K562 (cell line): ENCODE data around the gene IP6K1. TPM values are rescaled to one million over a fixed set of nuclear protein-coding genes. Genes with fewer than 3 reads are reported as not detected.

ENCODE experiments used
- ATAC-seq: fragments of 200-7000 bp; cut with Tn5 transposase; 3 replicates; pipeline ENCODE4 v1.9.1; 2020; ENCODE audit warnings: moderate library complexity
- BruUV-seq: library from RNA; stranded (reverse); fragments of 400-500 nt; replicated peaks from 2 replicates; lab custom pipeline; 2021; lab: Mats Ljungman, UMichigan
- CTCF ChIA-PET: fragments of 300-600 bp; formaldehyde crosslinking; extraction: SDS; loops from one replicate; lab custom pipeline; 2021; ENCODE audit warnings: low intra/inter-chr PET ratio; lab: Yijun Ruan, JAX
- POLR2A ChIA-PET: fragments of 300-600, 350-650 bp; sonication (Branson Sonifier 250); formaldehyde crosslinking; extraction: SDS; loops from one replicate; lab custom pipeline; 2021; ENCODE audit warnings: antibody characterized with exemption, inconsistent platforms; lab: Yijun Ruan, JAX
- DNase-seq, 4 experiments: peaks; one replicate each; pipeline versions ENCODE4 v3.0.0 to v3.0.0-alpha.2; 2011 to 2018; ENCODE audit warnings: low spot score in 3 of 4, mixed read lengths in 3 of 4; ENCODE audit errors: extremely low read depth in 1 of 4
- FAIRE-seq: peaks from 2 replicates; lab custom pipeline; 2011; peaks lifted over from hg19 to GRCh38; lab: Jason Lieb, UNC
- H2AFZ ChIP-seq: 2 replicates; pipeline ENCODE4 v1.6.0; 2011; ENCODE audit warnings: low read depth, low read length, control low read depth, inconsistent platforms
- H3K27ac ChIP-seq: fragments of 200-600 bp; 3 replicates; pipeline ENCODE4 v1.8.0; 2011; ENCODE audit warnings: low read depth, mild to moderate bottlenecking, control low read depth, inconsistent platforms, low read length, moderate library complexity, mixed read lengths; ENCODE audit errors: extremely low read depth
- H3K27me3 ChIP-seq, 2 experiments: fragments of 300-600 bp in 1 of 2; 2 replicates in 1 of 2; 3 replicates in 1 of 2; pipeline versions ENCODE4 v1.6.0 to v1.8.0; 2011; ENCODE audit warnings: inconsistent platforms in 2 of 2, low read length in 2 of 2, mild to moderate bottlenecking in 1 of 2, mixed read lengths in 1 of 2, moderate library complexity in 1 of 2; ENCODE audit not compliant: control insufficient read depth in 2 of 2, insufficient read depth in 2 of 2
- H3K36me3 ChIP-seq: fragments of 300-600 bp; 3 replicates; pipeline ENCODE4 v1.8.0; 2011; ENCODE audit warnings: mild to moderate bottlenecking, low read length, inconsistent platforms; ENCODE audit not compliant: control insufficient read depth, insufficient read depth
- H3K4me1 ChIP-seq, 2 experiments: fragments of 200-600 bp in 1 of 2; replicated peaks in 1 of 2; 2 replicates in 1 of 2; 3 replicates in 1 of 2; pipeline versions ENCODE4 v1.5.1 to v1.8.0; 2011; ENCODE audit warnings: inconsistent platforms in 2 of 2, low read length in 2 of 2, mild to moderate bottlenecking in 1 of 2, mixed read lengths in 1 of 2, moderate library complexity in 1 of 2; ENCODE audit not compliant: control insufficient read depth in 2 of 2, insufficient read depth in 2 of 2
- H3K4me2 ChIP-seq: 2 replicates; pipeline ENCODE4 v1.6.1; 2011; ENCODE audit warnings: low read length, control low read depth, inconsistent platforms, mixed read lengths; ENCODE audit not compliant: insufficient read depth
- H3K4me3 ChIP-seq: fragments of 200-600 bp; sonication (generic), shearing (Covaris generic); 2 replicates; pipeline ENCODE4 v1.5.1; 2016; ENCODE audit warnings: control low read depth, inconsistent platforms
- H3K79me2 ChIP-seq: fragments of 200-600 bp; 3 replicates; pipeline ENCODE4 v1.8.0; 2011; ENCODE audit warnings: low read length, inconsistent platforms; ENCODE audit not compliant: control insufficient read depth, insufficient read depth
- H3K9ac ChIP-seq, 2 experiments: 2 replicates each; pipeline versions ENCODE4 v1.6.0 to v1.6.1; 2011; ENCODE audit warnings: low read depth in 2 of 2, low read length in 2 of 2, control low read depth in 1 of 2, inconsistent platforms in 1 of 2, mild to moderate bottlenecking in 1 of 2, mixed read lengths in 1 of 2; ENCODE audit not compliant: insufficient read depth in 1 of 2
- H3K9me1 ChIP-seq: one replicate; pipeline ENCODE4 v1.6.0; 2011; ENCODE audit warnings: inconsistent platforms, mild to moderate bottlenecking, low read length, moderate library complexity; ENCODE audit not compliant: control insufficient read depth, insufficient read depth
- H3K9me3 ChIP-seq: replicated peaks from 2 replicates; pipeline ENCODE4 v1.5.1; 2011; ENCODE audit warnings: low read depth, low read length, inconsistent platforms; ENCODE audit not compliant: control insufficient read depth, insufficient read depth
- H4K20me1 ChIP-seq: replicated peaks from 2 replicates; pipeline ENCODE4 v1.6.1; 2011; ENCODE audit warnings: low read length, inconsistent platforms, mixed read lengths; ENCODE audit not compliant: control insufficient read depth, insufficient read depth
- DACH1 ChIP-seq: fragments of 450-650 bp; IDR thresholded peaks from 2 replicates; pipeline ENCODE4 v1.6.1; 2018; ENCODE audit not compliant: partially characterized antibody
- DMBX1 ChIP-seq: fragments of 250-450 bp; sonication (Bioruptor Pico); IDR thresholded peaks from 2 replicates; pipeline ENCODE4 v1.8.0; 2022; ENCODE audit warnings: inconsistent platforms, mild to moderate bottlenecking, moderate library complexity, borderline replicate concordance
- KAT8 ChIP-seq: fragments of 450-650 bp; IDR thresholded peaks from 2 replicates; pipeline ENCODE4 v1.6.1; 2016; ENCODE audit warnings: low read depth, mild to moderate bottlenecking
- MIER1 ChIP-seq: fragments of 450-650 bp; IDR thresholded peaks from 2 replicates; pipeline ENCODE4 v1.6.1; 2016; ENCODE audit warnings: antibody characterized with exemption, mild to moderate bottlenecking, low read depth
- NCOR1 ChIP-seq: fragments of 450-650 bp; IDR thresholded peaks from 2 replicates; pipeline ENCODE4 v1.6.1; 2016; ENCODE audit warnings: mild to moderate bottlenecking, moderate library complexity
- NFE2 ChIP-seq: IDR thresholded peaks from 2 replicates; pipeline ENCODE4 v1.6.1; 2014; ENCODE audit warnings: antibody characterized with exemption, low read depth
- SNIP1 ChIP-seq: fragments of 450-650 bp; IDR thresholded peaks from 2 replicates; pipeline ENCODE4 v1.7.1; 2017; ENCODE audit warnings: low read depth, mild to moderate bottlenecking
- SRSF1 ChIP-seq: fragments of 200-400 bp; formaldehyde crosslinking; IDR thresholded peaks from 2 replicates; pipeline ENCODE4 v1.6.1; 2017; ENCODE audit warnings: mild to moderate bottlenecking, low read depth, low read length, moderate library complexity
- ZNF316 ChIP-seq: fragments of 450-650 bp; IDR thresholded peaks from 2 replicates; pipeline ENCODE4 v1.6.1; 2016
- WGBS: fragments of 100-300 bp; shearing (Covaris generic); methylation state at CpG from one replicate; pipeline ENCODE4 v1.1.6; 2016; ENCODE audit warnings: low coverage, mixed read lengths; ENCODE audit not compliant: insufficient coverage; ENCODE audit errors: missing lambda C conversion rate; 5-methylcytosine and 5-hydroxymethylcytosine counted together
- in situ Hi-C: fragments of 300-500 bp; cut with MboI; formaldehyde crosslinking; loops from 4 replicates; pipeline ENCODE4 v1.15.0; 2018; ENCODE audit warnings: inconsistent platforms, mixed read lengths
- intact Hi-C: fragments of 100-400 bp; cut with micrococcal nuclease; formaldehyde crosslinking; loops from 2 replicates; pipeline ENCODE4 v1.14.2; 2022
- polyA plus RNA-seq, 8 experiments: library from polyadenylated mRNA; depleted of rRNA in 4 of 8; stranded (reverse) in 5 of 8; unstranded in 3 of 8; fragments of >200 nt; fragmentation: Nextera tagmentation in 2 of 8; fragmentation: Illumina TruSeq in 1 of 8; extraction: Ambion mirVana in 2 of 8; extraction: Trizol in 1 of 8; gene quantifications; 2 replicates each; pipeline versions ENCODE4 v1.2.1 to v1.2.3, GENCODE V29; 2011 to 2014; ENCODE audit warnings: inconsistent platforms in 1 of 8, missing spikeins in 1 of 8
- total RNA-seq, 7 experiments: library from RNA; depleted of rRNA in 6 of 7; stranded (reverse); fragments of >200 nt in 6 of 7; fragmentation: Illumina TruSeq in 2 of 7; extraction: Trizol in 2 of 7; gene quantifications; 2 replicates each; pipeline versions ENCODE4 v1.2.1 to v1.2.3, GENCODE V29; 2011 to 2021; ENCODE audit warnings: low replicate concordance in 1 of 7
- TF ChIP-seq, protein P1 (sequence below), 2 experiments: fragments of 450-650 bp; formaldehyde crosslinking in 1 of 2; IDR thresholded peaks; 2 replicates each; pipeline versions ENCODE4 v1.4.0 to v1.6.1; 2014 to 2020; ENCODE audit warnings: mild to moderate bottlenecking in 2 of 2, borderline replicate concordance in 1 of 2, low read depth in 1 of 2

IP6K1 gene
- total and polyA plus RNA-seq, 9 of the 15 experiments (the other 6 are each of a cell fraction or from before 2014, with no cell fraction given), result 0.46 to 29.2 (median 13.1) TPM

DNA sequence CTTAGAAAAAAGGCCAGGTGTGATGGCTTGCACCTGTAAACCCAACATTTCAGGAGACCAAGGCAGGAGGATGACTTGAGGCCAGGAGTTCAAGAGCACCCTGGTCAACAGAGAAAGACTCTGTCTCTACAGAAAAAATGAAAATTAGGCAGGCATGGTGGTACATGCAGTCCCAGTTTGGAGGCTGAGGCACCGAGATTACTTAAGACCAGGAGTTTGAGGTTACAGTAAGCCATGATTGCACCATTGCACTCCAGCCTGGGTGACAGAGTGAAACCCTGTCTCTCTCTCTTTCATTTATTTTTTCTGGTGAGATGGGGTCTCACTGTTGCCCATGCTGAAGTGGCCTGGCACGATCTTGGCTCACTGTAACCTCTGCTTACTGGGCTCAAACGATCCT, 24.7 kb downstream of the IP6K1 start:
- BruUV-seq, result no TSS peak
- in situ Hi-C loops, result no loop called here
- intact Hi-C loops, result no loop called here
- FAIRE-seq (no peak), ATAC-seq (no peak), DNase-seq (no peak)
- Histone ChIP-seq H3K4me1 (no peaks in the 10 kb centered on the region; a peak in 2 of 5 replicates), H3K9me3 (no peaks in the 10 kb centered on the region), H3K4me3 (no peak overlapping the region), H3K79me2 (peaks cover 62% of the 10 kb centered on the region), H2AFZ (no peak overlapping the region), H3K27me3 (no peaks in the 10 kb centered on the region), H3K9me1 (peaks cover 2% of the 10 kb centered on the region), H3K36me3 (0 out of 3 replicates have a peak, but pooled peaks cover 7% of the 10 kb centered on the region), H4K20me1 (0 out of 2 replicates have a peak, but pooled peaks cover 6% of the 10 kb centered on the region), H3K27ac (no peak overlapping the region), H3K9ac (no peak overlapping the region), H3K4me2 (no peak overlapping the region)
- 79% methylated on average over 3 of the region's 3 CpGs for WGBS
- TF ChIP-seq KAT8 (no peak), ZNF316 (no peak), NFE2 (no peak), DACH1 (no peak), NCOR1 (no peak), DMBX1 (CRISPR knock-in tag) (no peak), SRSF1 (no peak)
- ChIA-PET CTCF (no interaction called here), POLR2A (no interaction called here)

DNA sequence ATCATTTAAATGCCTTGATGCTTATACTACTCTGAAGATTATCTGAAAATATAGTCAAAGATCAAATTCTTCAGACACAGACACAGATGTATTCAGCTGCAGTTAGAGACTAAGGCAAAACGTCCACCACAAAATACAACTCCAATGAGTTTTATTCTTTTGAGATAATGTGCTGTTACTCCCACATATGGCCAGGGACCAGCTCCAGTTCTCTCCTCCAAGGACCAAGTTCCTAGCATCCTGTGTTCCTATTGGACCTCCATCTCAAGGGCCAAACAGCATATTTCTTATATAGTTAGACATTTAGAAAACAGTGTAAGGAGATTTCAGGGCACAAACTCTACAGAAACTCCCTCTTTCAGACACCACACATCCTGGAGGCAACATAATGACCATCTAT, 27.1 kb downstream of the IP6K1 start:
- Histone ChIP-seq H3K27me3 (no peaks in the 10 kb centered on the region), H3K9me1 (peaks cover 2% of the 10 kb centered on the region), H2AFZ (no peak overlapping the region), H3K36me3 (0 out of 3 replicates have a peak, but pooled peaks cover 7% of the 10 kb centered on the region), H3K79me2 (peaks cover 67% of the 10 kb centered on the region), H3K4me1 (no peaks in the 10 kb centered on the region; a peak in 2 of 5 replicates), H3K9ac (no peak overlapping the region), H3K4me3 (no peak overlapping the region), H3K4me2 (no peak overlapping the region), H3K9me3 (no peaks in the 10 kb centered on the region), H4K20me1 (peaks cover 13% of the 10 kb centered on the region; the same call in 1 of the 2 replicates), H3K27ac (no peak overlapping the region)
- WGBS, result 10% methylated on average over 1 of the region's 1 CpG
- DNase-seq (peak in 1 of 4 experiments; percentile 9), ATAC-seq (no peak), FAIRE-seq (no peak)
- ChIA-PET POLR2A (interaction anchor here (0.6 to 1.1 kb wide), 3 partner anchors 10 to 201 kb away, joined by 3 read pairs; no protein-coding TSS in a partner anchor), CTCF (no interaction called here)
- intact Hi-C loops, result no loop called here
- in situ Hi-C loops, result no loop called here
- no TSS peak for BruUV-seq
- TF ChIP-seq SNIP1, result no peak
- TF ChIP-seq, protein P1, sequence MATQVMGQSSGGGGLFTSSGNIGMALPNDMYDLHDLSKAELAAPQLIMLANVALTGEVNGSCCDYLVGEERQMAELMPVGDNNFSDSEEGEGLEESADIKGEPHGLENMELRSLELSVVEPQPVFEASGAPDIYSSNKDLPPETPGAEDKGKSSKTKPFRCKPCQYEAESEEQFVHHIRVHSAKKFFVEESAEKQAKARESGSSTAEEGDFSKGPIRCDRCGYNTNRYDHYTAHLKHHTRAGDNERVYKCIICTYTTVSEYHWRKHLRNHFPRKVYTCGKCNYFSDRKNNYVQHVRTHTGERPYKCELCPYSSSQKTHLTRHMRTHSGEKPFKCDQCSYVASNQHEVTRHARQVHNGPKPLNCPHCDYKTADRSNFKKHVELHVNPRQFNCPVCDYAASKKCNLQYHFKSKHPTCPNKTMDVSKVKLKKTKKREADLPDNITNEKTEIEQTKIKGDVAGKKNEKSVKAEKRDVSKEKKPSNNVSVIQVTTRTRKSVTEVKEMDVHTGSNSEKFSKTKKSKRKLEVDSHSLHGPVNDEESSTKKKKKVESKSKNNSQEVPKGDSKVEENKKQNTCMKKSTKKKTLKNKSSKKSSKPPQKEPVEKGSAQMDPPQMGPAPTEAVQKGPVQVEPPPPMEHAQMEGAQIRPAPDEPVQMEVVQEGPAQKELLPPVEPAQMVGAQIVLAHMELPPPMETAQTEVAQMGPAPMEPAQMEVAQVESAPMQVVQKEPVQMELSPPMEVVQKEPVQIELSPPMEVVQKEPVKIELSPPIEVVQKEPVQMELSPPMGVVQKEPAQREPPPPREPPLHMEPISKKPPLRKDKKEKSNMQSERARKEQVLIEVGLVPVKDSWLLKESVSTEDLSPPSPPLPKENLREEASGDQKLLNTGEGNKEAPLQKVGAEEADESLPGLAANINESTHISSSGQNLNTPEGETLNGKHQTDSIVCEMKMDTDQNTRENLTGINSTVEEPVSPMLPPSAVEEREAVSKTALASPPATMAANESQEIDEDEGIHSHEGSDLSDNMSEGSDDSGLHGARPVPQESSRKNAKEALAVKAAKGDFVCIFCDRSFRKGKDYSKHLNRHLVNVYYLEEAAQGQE (IDR thresholded peaks at IDR 0.05; ENCODE audit: borderline replicate concordance), result no peak
- TF ChIP-seq, protein P1 (CRISPR knock-in tag; IDR thresholded peaks at IDR 0.05; ENCODE audit: low read depth), result no peak
- TF ChIP-seq MIER1, result no peak
